ENCODE measurements around the gene LIPA. TPM values are rescaled to one million over a fixed set of nuclear protein-coding genes. Genes with fewer than 3 reads are reported as not detected.
"Not testable (repeated sequence)": the region's sequence is repeated elsewhere in the genome, so short reads cannot be mapped to it uniquely, and the experiment has no call there.

Gene LIPA
- total RNA-seq, 1 donor from 2014 or later = 18.9 TPM

- H4K20me1 ChIP-seq (ENCODE audit: low read depth) = no peaks in the 10 kb centered on the region
- peaks cover under 1% of the 10 kb centered on the region for H3K4me1 ChIP-seq
- no peak overlapping the region for H3K9ac ChIP-seq
- peaks cover 36% of the 10 kb centered on the region for H3K27me3 ChIP-seq
- no peaks in the 10 kb centered on the region for H3F3A ChIP-seq (ENCODE audit: low read depth)
- no peaks in the 10 kb centered on the region for H3K79me2 ChIP-seq (ENCODE audit: low read depth)
- H3K4me1 Mint-ChIP-seq = peaks cover 2% of the 10 kb centered on the region
- no peaks in the 10 kb centered on the region for H3K36me3 ChIP-seq
- H3K9me3 ChIP-seq (ENCODE audit: low read depth) = no peaks in the 10 kb centered on the region
- H3K4me2 ChIP-seq = no peak overlapping the region
- H3K27ac Mint-ChIP-seq = no peak overlapping the region
- no peak overlapping the region for H3K4me3 ChIP-seq
- H3K27me3 Mint-ChIP-seq (ENCODE audit: insufficient read depth, low read depth) = peaks cover 12% of the 10 kb centered on the region
- TF ChIP-seq, protein P1, sequence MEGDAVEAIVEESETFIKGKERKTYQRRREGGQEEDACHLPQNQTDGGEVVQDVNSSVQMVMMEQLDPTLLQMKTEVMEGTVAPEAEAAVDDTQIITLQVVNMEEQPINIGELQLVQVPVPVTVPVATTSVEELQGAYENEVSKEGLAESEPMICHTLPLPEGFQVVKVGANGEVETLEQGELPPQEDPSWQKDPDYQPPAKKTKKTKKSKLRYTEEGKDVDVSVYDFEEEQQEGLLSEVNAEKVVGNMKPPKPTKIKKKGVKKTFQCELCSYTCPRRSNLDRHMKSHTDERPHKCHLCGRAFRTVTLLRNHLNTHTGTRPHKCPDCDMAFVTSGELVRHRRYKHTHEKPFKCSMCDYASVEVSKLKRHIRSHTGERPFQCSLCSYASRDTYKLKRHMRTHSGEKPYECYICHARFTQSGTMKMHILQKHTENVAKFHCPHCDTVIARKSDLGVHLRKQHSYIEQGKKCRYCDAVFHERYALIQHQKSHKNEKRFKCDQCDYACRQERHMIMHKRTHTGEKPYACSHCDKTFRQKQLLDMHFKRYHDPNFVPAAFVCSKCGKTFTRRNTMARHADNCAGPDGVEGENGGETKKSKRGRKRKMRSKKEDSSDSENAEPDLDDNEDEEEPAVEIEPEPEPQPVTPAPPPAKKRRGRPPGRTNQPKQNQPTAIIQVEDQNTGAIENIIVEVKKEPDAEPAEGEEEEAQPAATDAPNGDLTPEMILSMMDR (IDR thresholded peaks at IDR 0.05) = no peak
- no peak for TF ChIP-seq EZH2phosphoT487 (IDR thresholded peaks at IDR 0.05)
- no peak for TF ChIP-seq EZH2 (IDR thresholded peaks at IDR 0.05)
- H3K36me3 Mint-ChIP-seq = no peaks in the 10 kb centered on the region
- no peaks in the 10 kb centered on the region for H3K9me3 Mint-ChIP-seq
- H3K4me3 Mint-ChIP-seq = no peak overlapping the region
- H3K27ac ChIP-seq = no peak overlapping the region
- no peak overlapping the region for H2AFZ ChIP-seq (replicated peaks)
- DNase-seq (ENCODE audit: low spot score) = no peak
Observed at GRCh38 chr10:89201345-89202032, 50.1 kb downstream of the LIPA start.

- DNase-seq (ENCODE audit: low spot score) = no peak
- Histone ChIP-seq H3K9me3 (ENCODE audit: low read depth) (no peaks in the 10 kb centered on the region), H3F3A (ENCODE audit: low read depth) (no peaks in the 10 kb centered on the region), H3K27me3 (no peaks in the 10 kb centered on the region), H3K79me2 (ENCODE audit: low read depth) (no peaks in the 10 kb centered on the region), H3K36me3 (no peaks in the 10 kb centered on the region), H3K4me3 (no peak overlapping the region), H3K4me1 (no peaks in the 10 kb centered on the region), H3K4me2 (no peak overlapping the region), H3K27ac (no peak overlapping the region), H2AFZ (replicated peaks) (no peak overlapping the region), H4K20me1 (ENCODE audit: low read depth) (no peaks in the 10 kb centered on the region), H3K9ac (no peak overlapping the region)
- Mint-ChIP-seq H3K27me3 (ENCODE audit: insufficient read depth, low read depth) (peaks cover 5% of the 10 kb centered on the region), H3K9me3 (no peaks in the 10 kb centered on the region), H3K27ac (no peak overlapping the region), H3K4me3 (no peak overlapping the region), H3K4me1 (no peaks in the 10 kb centered on the region), H3K36me3 (no peaks in the 10 kb centered on the region)
- TF ChIP-seq EZH2 (IDR thresholded peaks at IDR 0.05) = no peak
- TF ChIP-seq, protein P1 (IDR thresholded peaks at IDR 0.05) = no peak
Observed at GRCh38 chr10:89197473-89197872, 54.1 kb downstream of the LIPA start.

DNA sequence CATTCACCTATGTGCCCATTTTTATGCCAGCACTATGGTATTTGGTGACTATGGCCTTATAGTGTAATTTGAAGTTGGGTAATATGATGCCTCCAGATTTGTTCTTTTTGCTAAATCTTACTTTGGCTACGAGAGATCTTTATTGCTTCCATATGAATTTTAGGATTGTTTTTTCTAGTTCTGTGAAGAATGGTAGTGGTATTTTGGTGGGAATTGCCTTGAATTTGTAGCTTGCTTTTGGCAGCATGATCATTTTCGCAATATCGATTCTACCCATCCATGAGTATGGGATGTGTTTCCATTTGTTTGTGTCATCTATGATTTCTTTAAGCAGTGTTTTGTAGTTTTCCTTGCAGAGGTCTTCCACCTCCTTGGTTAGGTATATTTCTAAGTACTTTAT lies 60.3 kb downstream of the LIPA start:
- H3K9me3 ChIP-seq (ENCODE audit: low read depth); H4K20me1 ChIP-seq (ENCODE audit: low read depth); H3K9me3 Mint-ChIP-seq; H3F3A ChIP-seq (ENCODE audit: low read depth); H3K27me3 Mint-ChIP-seq (ENCODE audit: insufficient read depth, low read depth); H2AFZ ChIP-seq (replicated peaks); H3K79me2 ChIP-seq (ENCODE audit: low read depth); H3K4me1 ChIP-seq; H3K9ac ChIP-seq; H3K36me3 Mint-ChIP-seq; H3K36me3 ChIP-seq; H3K4me1 Mint-ChIP-seq; H3K27ac ChIP-seq; H3K27me3 ChIP-seq; H3K27ac Mint-ChIP-seq; H3K4me3 ChIP-seq; H3K4me2 ChIP-seq; DNase-seq (ENCODE audit: low spot score); H3K4me3 Mint-ChIP-seq: not testable (repeated sequence)

- TF ChIP-seq EZH2phosphoT487 (IDR thresholded peaks at IDR 0.05) (no peak), EZH2 (IDR thresholded peaks at IDR 0.05) (no peak)
- TF ChIP-seq, protein P1 (IDR thresholded peaks at IDR 0.05) = no peak
- H3K9me3 ChIP-seq (ENCODE audit: low read depth) = no peaks in the 10 kb centered on the region
- no peak overlapping the region for H3K9ac ChIP-seq
- H3K4me3 ChIP-seq = no peak overlapping the region
- H3K36me3 ChIP-seq = no peaks in the 10 kb centered on the region
- DNase-seq (ENCODE audit: low spot score) = no peak
- no peak overlapping the region for H3K27ac ChIP-seq
- no peak overlapping the region for H3K4me3 Mint-ChIP-seq
- no peaks in the 10 kb centered on the region for H3K4me1 ChIP-seq
- H2AFZ ChIP-seq (replicated peaks) = no peak overlapping the region
- H3K27me3 Mint-ChIP-seq (ENCODE audit: insufficient read depth, low read depth) = no peaks in the 10 kb centered on the region
- H3F3A ChIP-seq (ENCODE audit: low read depth) = no peaks in the 10 kb centered on the region
- no peaks in the 10 kb centered on the region for H3K27me3 ChIP-seq
- H4K20me1 ChIP-seq (ENCODE audit: low read depth) = no peaks in the 10 kb centered on the region
- H3K27ac Mint-ChIP-seq = no peak overlapping the region
- H3K79me2 ChIP-seq (ENCODE audit: low read depth) = no peaks in the 10 kb centered on the region
- no peaks in the 10 kb centered on the region for H3K36me3 Mint-ChIP-seq
- H3K4me2 ChIP-seq = no peak overlapping the region
- H3K4me1 Mint-ChIP-seq = no peaks in the 10 kb centered on the region
- H3K9me3 Mint-ChIP-seq = no peaks in the 10 kb centered on the region
Observed at GRCh38 chr10:89189211-89189734, 62.3 kb downstream of the LIPA start.
